Measurements from ENCODE around the gene RASSF8. TPM values are rescaled to one million over a fixed set of nuclear protein-coding genes. Genes with fewer than 3 reads are reported as not detected.

Gene RASSF8
- total RNA-seq, 1 donor from 2014 or later: 60.6 TPM

GRCh38 chr12:26128168-26128567 is 169.7 kb downstream of the RASSF8 start:
- Mint-ChIP-seq H3K9me3 (no peaks in the 10 kb centered on the region), H3K4me1 (peaks cover 31% of the 10 kb centered on the region), H3K27me3 (ENCODE audit: low read depth) (peaks cover 73% of the 10 kb centered on the region), H3K4me3 (no peak overlapping the region), H3K27ac (no peak overlapping the region), H3K36me3 (no peaks in the 10 kb centered on the region)
- TF ChIP-seq CTCF (IDR thresholded peaks at IDR 0.05; ENCODE audit: unreplicated experiment): no peak
- no peak for DNase-seq (ENCODE audit: low spot score in 2 of 2, unreplicated experiment in 2 of 2)

Other genes starting within 250 kb of the RASSF8 start
- gene BHLHE41, start 166.4 kb downstream of the RASSF8 start, total RNA-seq: 5.7 to 9.6 TPM (median 9.2 TPM) in 3 replicates
- gene SSPN, start 236.9 kb downstream of the RASSF8 start, total RNA-seq: 19.4 to 26.8 TPM (median 23.1 TPM) in 3 replicates

Data from mesothelial cell of epicardium (in vitro differentiated cells).